GM13977 (cell line): ENCODE results near the gene TPM4.

ENCODE experiments used
- DNase-seq: peaks from one replicate; pipeline ENCODE4 v3.0.0; 2012; ENCODE audit warnings: low spot score
- in situ Hi-C: fragments of 300-500 bp; cut with MboI; formaldehyde crosslinking; loops from one replicate; pipeline ENCODE4 v1.12.0; 2022; ENCODE audit warnings: low sequenced_read_pairs, low pct_unique_long_range_greater_than_20kb, mixed read lengths, inconsistent platforms; ENCODE audit not compliant: unreplicated experiment
- TF ChIP-seq, protein P1 (sequence below): IDR thresholded peaks from 2 replicates; pipeline ENCODE4 v1.5.1; 2012; ENCODE audit warnings: mild to moderate bottlenecking, control low read depth; ENCODE audit not compliant: insufficient read depth; ENCODE audit errors: extremely low read depth, missing control alignments

TPM4 gene

DNA sequence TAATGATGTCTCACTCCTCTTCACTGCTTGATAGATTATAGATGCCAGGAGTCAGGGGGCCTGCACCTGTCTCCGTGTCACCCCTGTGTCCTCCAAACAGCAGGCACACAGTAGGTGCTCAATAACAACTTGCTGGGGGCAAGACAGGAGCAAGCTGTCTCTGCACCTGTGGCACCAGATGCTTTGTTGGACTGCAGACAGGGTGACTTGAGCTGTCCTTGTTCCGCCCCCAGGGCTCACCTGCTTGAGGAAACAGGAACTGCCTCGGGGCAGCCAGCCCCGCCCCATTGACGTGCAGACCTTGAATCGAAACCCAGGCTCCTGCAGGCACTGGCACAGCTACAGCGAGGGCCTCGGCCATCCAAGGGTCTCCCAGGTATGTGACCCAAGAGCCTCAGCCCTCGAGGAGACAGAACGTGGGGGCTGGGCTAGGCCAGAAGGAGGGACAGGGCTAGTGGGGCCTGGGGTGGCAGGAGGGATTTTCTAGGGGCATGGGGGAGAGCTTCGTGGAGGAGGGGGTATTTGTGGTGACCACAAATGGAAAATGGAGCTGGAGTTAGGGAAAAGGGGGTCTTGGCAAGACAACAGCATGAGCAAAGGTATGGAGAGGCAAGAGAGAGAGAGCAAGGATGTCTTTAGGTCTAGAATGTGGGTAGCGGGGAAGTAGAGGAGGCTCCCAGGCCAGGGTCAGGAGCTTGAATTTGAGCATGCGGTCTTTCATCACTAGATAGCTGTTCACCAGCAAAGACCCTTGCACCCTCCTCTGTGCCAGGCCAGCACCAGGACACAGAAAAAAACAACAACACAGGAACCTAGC is 67.3 kb downstream of the TPM4 start, which contains the start of gene HSH2D:
Gene HSH2D (plus strand): TSS at position 287 of the 817 bp plus-strand sequence. CDS start 5,066 bp downstream, outside the sequence.
- TF ChIP-seq, protein P1, sequence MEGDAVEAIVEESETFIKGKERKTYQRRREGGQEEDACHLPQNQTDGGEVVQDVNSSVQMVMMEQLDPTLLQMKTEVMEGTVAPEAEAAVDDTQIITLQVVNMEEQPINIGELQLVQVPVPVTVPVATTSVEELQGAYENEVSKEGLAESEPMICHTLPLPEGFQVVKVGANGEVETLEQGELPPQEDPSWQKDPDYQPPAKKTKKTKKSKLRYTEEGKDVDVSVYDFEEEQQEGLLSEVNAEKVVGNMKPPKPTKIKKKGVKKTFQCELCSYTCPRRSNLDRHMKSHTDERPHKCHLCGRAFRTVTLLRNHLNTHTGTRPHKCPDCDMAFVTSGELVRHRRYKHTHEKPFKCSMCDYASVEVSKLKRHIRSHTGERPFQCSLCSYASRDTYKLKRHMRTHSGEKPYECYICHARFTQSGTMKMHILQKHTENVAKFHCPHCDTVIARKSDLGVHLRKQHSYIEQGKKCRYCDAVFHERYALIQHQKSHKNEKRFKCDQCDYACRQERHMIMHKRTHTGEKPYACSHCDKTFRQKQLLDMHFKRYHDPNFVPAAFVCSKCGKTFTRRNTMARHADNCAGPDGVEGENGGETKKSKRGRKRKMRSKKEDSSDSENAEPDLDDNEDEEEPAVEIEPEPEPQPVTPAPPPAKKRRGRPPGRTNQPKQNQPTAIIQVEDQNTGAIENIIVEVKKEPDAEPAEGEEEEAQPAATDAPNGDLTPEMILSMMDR: no peak
- peak; percentile 77 for DNase-seq
- in situ Hi-C loops: no loop called here

DNA sequence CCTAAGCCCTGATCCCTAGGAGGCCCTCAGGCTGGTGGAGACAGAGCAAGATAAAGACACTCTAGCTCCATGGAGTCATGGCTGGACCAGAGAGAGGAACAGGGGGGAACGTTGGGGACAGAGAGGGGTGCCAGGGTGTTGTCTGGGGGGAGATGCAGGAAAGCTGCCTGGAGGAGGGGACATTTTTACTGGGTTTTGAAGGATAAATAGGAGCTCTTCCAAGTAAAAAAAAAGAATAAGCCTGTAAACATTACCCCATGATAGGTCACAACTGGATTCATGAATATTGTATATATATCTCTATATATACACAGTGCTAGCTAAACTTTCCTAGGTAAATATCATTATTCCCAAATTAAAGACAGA is 67.9 kb downstream of the TPM4 start:
- in situ Hi-C loops: no loop called here
- DNase-seq: no peak
- TF ChIP-seq, protein P1: no peak

DNA sequence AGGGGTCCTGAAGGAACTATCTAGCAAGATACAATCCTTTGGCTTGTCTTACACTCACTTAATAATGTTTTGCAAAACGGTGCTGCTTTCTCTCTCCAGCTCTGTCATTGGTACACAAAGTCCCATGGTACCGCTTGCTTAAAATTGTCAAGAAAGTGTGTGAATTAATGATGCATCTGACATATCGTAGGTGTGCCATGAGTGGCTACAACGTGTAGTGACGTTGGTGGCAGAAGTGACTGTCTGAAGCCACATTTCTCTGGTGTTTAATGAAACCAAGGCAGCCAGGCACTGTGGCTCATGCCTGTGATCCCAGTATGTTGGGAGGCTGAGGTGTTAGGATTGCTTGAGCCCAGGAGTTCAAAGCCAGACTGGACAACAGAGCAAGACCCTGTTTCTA is 69.8 kb downstream of the TPM4 start:
- in situ Hi-C loops: no loop called here
- DNase-seq: no peak
- TF ChIP-seq, protein P1: no peak

DNA sequence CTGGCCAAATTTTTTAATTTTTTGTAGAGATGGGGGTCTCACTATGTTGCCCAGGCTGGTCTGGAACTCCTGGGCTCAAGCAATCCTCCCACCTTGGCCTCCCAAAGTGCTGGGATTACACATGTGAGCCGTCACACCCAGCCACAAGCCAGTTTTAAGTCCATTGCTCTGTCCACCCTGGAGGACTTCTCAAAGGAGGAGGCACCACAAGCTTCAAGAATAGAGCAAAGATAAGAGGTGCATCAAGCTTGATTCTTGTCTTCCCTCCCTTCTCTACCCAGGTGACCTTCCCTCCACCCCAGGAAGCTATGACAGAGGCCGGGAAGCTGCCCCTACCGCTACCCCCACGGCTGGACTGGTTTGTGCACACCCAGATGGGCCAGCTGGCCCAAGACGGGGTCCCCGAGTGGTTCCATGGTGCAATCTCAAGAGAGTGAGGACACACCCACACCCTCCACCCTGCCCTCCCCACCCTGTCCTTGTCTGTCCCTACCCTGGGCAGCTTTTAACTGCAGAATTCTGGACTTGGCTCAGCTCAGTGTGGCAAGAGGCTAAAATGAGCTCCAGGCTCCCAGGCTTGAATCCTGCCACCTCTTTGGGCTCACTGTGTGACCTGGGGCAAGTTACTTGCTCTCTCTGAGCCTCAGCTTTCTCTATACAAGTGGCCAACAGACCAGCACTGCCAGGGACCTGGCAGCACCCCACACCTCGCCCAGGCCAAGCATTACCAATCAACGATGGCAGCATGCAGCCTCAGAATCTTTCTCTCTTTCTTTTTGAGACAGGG is 72.3 kb downstream of the TPM4 start:
- TF ChIP-seq, protein P1: no peak
- in situ Hi-C loops: no loop called here
- DNase-seq: no peak
